Heart right ventricle (tissue), 16 donors: ENCODE measurements around the gene QKI. TPM values are rescaled to one million over a fixed set of nuclear protein-coding genes. Genes with fewer than 3 reads are reported as not detected.
A peak's percentile ranks its signal among the peaks of the same experiment; 100 is the strongest.

Source experiments
- ATAC-seq, 8 donors: fragments of 200-7000 bp; cut with Tn5 transposase; one replicate each; pipeline ENCODE4 v1.9.1; 2020; ENCODE audit warnings: mild to moderate bottlenecking in 8 of 8, moderate library complexity in 8 of 8, moderate number of reproducible peaks in 1 of 8
- DNase-seq, 2 donors: peaks; one replicate each; pipeline ENCODE4 v3.0.0-alpha.2; 2020
- H3K27ac ChIP-seq, 10 donors: fragments of 200-600 bp; sonication (generic) in 2 of 10; one replicate each; pipeline versions ENCODE4 v1.5.0 to v1.8.0; 2020 to 2022; ENCODE audit warnings: mild to moderate bottlenecking in 3 of 10
- H3K27me3 ChIP-seq, 7 donors: fragments of 200-600 bp; one replicate each; pipeline ENCODE4 v1.8.0; 2021 to 2022; ENCODE audit warnings: mild to moderate bottlenecking in 2 of 7
- H3K36me3 ChIP-seq, 9 donors: fragments of 200-600 bp; sonication (generic) in 1 of 9; one replicate each; pipeline versions ENCODE4 v1.5.0 to v1.8.0; 2020 to 2022; ENCODE audit warnings: mild to moderate bottlenecking in 2 of 9
- H3K4me1 ChIP-seq, 9 donors: fragments of 200-600 bp; sonication (generic) in 1 of 9; one replicate each; pipeline versions ENCODE4 v1.5.0 to v1.8.0; 2020 to 2022; ENCODE audit warnings: mild to moderate bottlenecking in 4 of 9
- H3K4me3 ChIP-seq, 10 donors: fragments of 200-600 bp; sonication (generic) in 2 of 10; one replicate each; pipeline versions ENCODE4 v1.5.0 to v1.8.0; 2020 to 2022; ENCODE audit warnings: mild to moderate bottlenecking in 7 of 10, moderate library complexity in 2 of 10
- H3K9me3 ChIP-seq, 11 donors: fragments of 200-600 bp in 10 of 11; sonication (generic) in 2 of 11; one replicate each; pipeline versions ENCODE4 v1.5.0 to v1.8.0; 2013 to 2022; ENCODE audit warnings: mild to moderate bottlenecking in 2 of 11, control low read depth in 1 of 11, moderate library complexity in 1 of 11
- WGBS, 2 donors: extraction: QIAGEN DNeasy Blood & Tissue Kit; methylation state at CpG; one replicate each; pipeline ENCODE4 v1.1.7; 2013; ENCODE audit warnings: inconsistent platforms in 1 of 2; 5-methylcytosine and 5-hydroxymethylcytosine counted together
- intact Hi-C, 10 donors: fragments of 100-400 bp; cut with DNase I; formaldehyde crosslinking; loops; one replicate each; pipeline versions ENCODE4 v1.11.1 to v1.14.2; 2022
- polyA plus RNA-seq, 2 donors: library from polyadenylated mRNA; stranded (reverse); fragments of 200-250 nt; gene quantifications; one replicate each; pipeline ENCODE4 v1.2.3, GENCODE V29; 2013
- total RNA-seq, 10 donors: library from RNA; stranded (reverse); fragmentation: NEBNext Ultra II Directional in 3 of 10; extraction: Animal tissue kit (Norgen Biotek cat#: 25700) in 3 of 10; gene quantifications; one replicate each; pipeline versions ENCODE4 v1.2.1 to v1.2.4, GENCODE V29; 2021 to 2023
- TF ChIP-seq, protein P1 (sequence below), 9 donors: fragments of 200-600 bp; sonication (generic) in 2 of 9; IDR thresholded peaks; one replicate each; pipeline versions ENCODE4 v1.5.0 to v1.8.0; 2021 to 2022; ENCODE audit warnings: antibody characterized with exemption in 9 of 9, mild to moderate bottlenecking in 5 of 9, moderate library complexity in 1 of 9
- donor health status: Arrhythmogenic right ventricular cardiomyopathy.
- donor health status: ischemic (EF 13 %, LVEDD 7.1; RV severe dilation, severe dysfunction).
- donor health status: healthy with polysubstance abuse.
- donor health status: DM: no; HTN: yes; CAD: no.
- donor health status: DM: no; HTN: no; CAD: no.
- donor health status: ischemic (EF 25% LVEDD 6.9; RV normal size, moderate dysfunction).
- donor health status: ischemic (EF 25% LVEDD 5.7; RV mildly dilated, moderate dysfunction).
- donor health status: healthy.
- donor health status: DM: yes; HTN: yes; CAD: no.
- donor health status: Ischemic cardiomyopathy.
- donor health status: ischemic (EF 35%, LVEDD 5.7; RV mildly dilated, moderate dysfunction).
- donor health status: nonischemic (EF 11% LVEDD 7.7; RV severe dilation, severe dysfunction).
- donor health status: DM: yes; HTN: yes; CAD: no.
- donor health status: PGD.
- donor health status: ischemic (EF 29% LVEDD 5.4; RV normal size, mild dysfunction).
- donor health status: nonischemic (EF 23%, LVEDD 6.1; RV moderate dilation, normal function).

QKI gene
- total and polyA plus RNA-seq, 12 donors = 74.7 to 551 (median 493) TPM

DNA sequence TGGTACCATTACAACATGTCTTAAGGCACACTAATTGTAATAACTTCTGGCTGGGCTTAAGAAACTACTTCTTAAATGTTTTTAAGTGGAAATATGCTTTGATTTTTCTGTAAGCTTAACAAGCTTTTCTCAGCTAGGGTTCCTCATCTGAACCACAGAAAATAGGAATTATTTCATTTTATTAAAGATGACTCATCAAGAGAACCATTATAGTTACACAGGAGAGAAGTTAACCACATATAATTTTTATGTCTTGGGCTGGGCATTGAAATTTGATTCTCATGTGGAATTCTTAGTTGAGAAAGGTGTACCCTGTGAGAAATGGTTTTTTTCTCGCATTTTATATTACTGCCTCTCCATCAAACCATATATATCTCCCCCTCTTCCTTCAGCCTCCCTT is 75.1 kb downstream of the QKI start:
- WGBS, 2 donors = 77 to 91% methylated on average over 1 of the region's 1 CpG

DNA sequence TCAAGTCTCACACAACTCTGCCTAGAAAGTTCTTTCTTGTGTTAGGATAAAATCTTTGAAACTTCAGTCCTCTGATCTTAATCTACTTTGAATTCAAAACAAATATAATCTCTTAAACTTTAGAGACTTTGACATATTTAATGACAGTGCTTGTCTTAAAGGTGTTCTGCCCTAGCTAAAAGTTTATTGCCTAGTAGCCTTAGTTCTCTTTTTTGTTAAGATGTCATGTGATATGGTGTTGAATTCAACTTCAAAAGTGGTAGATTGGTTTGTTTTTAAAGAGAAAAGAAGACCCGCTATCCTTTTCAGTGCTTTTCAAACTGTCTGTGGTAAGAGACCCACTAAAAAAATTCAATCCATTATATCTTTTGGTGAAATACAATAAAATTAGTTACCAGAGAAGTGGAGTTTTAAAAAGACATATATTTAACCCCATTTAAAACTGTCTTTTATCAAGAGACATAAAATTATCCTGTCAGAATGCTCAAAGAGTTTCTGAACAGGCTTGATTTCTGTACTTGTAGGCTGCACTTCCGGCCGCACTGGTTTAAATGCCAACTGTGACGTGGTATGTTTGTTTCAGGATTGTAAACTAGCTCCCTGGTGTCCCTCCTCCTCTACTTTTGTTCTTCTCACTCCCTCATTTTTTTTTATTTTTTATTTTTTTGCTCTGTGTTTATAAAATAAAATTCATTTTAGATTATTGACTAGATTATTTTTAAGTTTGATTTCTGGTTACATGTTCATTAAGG is 76.5 kb downstream of the QKI start:
- TF ChIP-seq, protein P1, sequence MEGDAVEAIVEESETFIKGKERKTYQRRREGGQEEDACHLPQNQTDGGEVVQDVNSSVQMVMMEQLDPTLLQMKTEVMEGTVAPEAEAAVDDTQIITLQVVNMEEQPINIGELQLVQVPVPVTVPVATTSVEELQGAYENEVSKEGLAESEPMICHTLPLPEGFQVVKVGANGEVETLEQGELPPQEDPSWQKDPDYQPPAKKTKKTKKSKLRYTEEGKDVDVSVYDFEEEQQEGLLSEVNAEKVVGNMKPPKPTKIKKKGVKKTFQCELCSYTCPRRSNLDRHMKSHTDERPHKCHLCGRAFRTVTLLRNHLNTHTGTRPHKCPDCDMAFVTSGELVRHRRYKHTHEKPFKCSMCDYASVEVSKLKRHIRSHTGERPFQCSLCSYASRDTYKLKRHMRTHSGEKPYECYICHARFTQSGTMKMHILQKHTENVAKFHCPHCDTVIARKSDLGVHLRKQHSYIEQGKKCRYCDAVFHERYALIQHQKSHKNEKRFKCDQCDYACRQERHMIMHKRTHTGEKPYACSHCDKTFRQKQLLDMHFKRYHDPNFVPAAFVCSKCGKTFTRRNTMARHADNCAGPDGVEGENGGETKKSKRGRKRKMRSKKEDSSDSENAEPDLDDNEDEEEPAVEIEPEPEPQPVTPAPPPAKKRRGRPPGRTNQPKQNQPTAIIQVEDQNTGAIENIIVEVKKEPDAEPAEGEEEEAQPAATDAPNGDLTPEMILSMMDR (IDR thresholded peaks at IDR 0.05) = no peak
- DNase-seq = peak; percentile 40 to 86
- peaks cover 0 to 100% (median 92%) of the 10 kb centered on the region in 9 donors for H3K4me1 ChIP-seq
- H3K27me3 ChIP-seq = no peaks in the 10 kb centered on the region
- peak overlapping the region in 8 of 10 donors; percentile 2 to 75 (median 60) for H3K27ac ChIP-seq
- H3K36me3 ChIP-seq = peaks cover 0 to 4% (median 0%) of the 10 kb centered on the region in 9 donors
- H3K4me3 ChIP-seq = no peak overlapping the region
- intact Hi-C loops = loop anchor here in 1 of 10 donors (10.0 kb wide), 1 partner anchor 56 kb away; no protein-coding TSS in a partner anchor
- no peaks in the 10 kb centered on the region for H3K9me3 ChIP-seq
- peak; percentile 69 to 86 (median 80) for ATAC-seq
- WGBS, 2 donors = 25 to 30% methylated on average over 4 of the region's 4 CpGs

More for the DNA sequence above, 75.1 kb downstream of the QKI start:
- Histone ChIP-seq H3K4me1 (peaks cover 5 to 100% (median 97%) of the 10 kb centered on the region in 9 donors), H3K36me3 (peaks cover 0 to 4% (median 0%) of the 10 kb centered on the region in 9 donors), H3K4me3 (no peak overlapping the region), H3K9me3 (no peaks in the 10 kb centered on the region), H3K27me3 (no peaks in the 10 kb centered on the region), H3K27ac (peak overlapping the region in 3 of 10 donors; percentile 69 to 75 (median 73))
- ATAC-seq (no peak), DNase-seq (no peak)
- TF ChIP-seq, protein P1 (IDR thresholded peaks at IDR 0.05) = no peak
- intact Hi-C loops = no loop called here

DNA sequence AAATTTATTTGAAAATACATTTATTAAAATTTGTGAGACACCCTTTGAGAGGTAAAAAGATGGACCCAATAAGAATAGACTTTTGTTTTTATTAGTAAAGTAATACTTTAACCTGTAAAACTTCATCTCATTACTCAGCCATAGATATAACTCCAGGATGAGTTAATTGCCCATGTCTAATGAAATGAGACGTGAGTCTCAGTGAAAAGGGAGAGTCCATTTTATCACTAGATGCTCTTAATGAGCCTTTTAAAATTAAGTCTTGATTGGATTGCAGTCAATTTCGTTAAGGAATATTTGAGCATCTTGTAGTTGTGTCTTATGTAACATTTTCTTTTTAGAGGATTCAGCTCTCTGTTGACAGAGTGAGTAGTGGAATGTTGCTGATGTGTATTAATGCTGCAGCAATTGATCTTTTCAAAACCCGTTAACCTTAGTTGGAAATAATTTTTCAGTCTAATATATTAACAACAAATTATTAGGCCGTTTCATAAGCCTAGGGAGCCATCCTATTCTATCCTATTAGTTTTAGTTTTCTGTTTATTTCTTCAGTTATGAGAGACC is 77.3 kb downstream of the QKI start:
- no peak for DNase-seq
- intact Hi-C loops = loop anchor here in 1 of 10 donors (10.0 kb wide), 1 partner anchor 57 kb away; no protein-coding TSS in a partner anchor
- Histone ChIP-seq H3K4me3 (no peak overlapping the region), H3K4me1 (peaks cover 0 to 100% (median 92%) of the 10 kb centered on the region in 9 donors), H3K27me3 (no peaks in the 10 kb centered on the region), H3K27ac (peak overlapping the region in 8 of 10 donors; percentile 2 to 75 (median 50)), H3K9me3 (no peaks in the 10 kb centered on the region), H3K36me3 (peaks cover 0 to 4% (median 0%) of the 10 kb centered on the region in 9 donors)
- TF ChIP-seq, protein P1 (IDR thresholded peaks at IDR 0.05) = no peak
- no peak for ATAC-seq
- WGBS, 2 donors = 37 to 49% methylated on average over 4 of the region's 4 CpGs

DNA sequence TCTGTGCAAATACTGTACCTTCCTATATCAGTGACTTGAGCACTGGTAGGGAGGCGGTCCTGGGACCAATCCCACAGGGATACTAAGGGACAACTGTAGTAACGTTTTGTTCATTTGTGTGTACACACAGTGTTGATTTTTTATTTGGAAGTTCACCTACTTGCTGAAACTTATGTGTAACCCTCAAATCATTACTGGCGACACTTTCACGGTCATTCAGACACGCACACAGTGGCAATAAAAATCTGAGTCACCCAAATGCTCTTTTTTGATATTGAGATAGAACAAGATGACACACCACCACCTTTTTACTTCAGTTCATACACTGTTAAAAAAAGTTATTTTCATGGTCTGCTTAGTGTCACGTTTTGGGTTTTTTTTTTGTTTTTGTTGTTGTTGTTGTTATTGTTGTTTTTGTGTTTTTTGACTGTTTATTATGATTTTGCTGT is 79.8 kb downstream of the QKI start:
- Histone ChIP-seq H3K27me3 (no peaks in the 10 kb centered on the region), H3K4me1 (peaks cover 0 to 100% (median 88%) of the 10 kb centered on the region in 9 donors), H3K36me3 (peaks cover 0 to 4% (median 0%) of the 10 kb centered on the region in 9 donors), H3K9me3 (no peaks in the 10 kb centered on the region), H3K27ac (no peak overlapping the region), H3K4me3 (no peak overlapping the region)
- DNase-seq (no peak), ATAC-seq (peak in 2 of 8 donors; percentile 27 to 40)
- 43 to 59% methylated on average over 6 of the region's 6 CpGs for WGBS, 2 donors
- intact Hi-C loops = loop anchor here in 1 of 10 donors (10.0 kb wide), 1 partner anchor 60 kb away; no protein-coding TSS in a partner anchor
- TF ChIP-seq, protein P1 (IDR thresholded peaks at IDR 0.05) = no peak
